Stimulated activated naive CD8-positive, alpha-beta T cell treated with anti-CD3 and anti-CD28 coated beads, Interleukin-15, Interleukin-2, amounts not matched to agents 100 ng/mL and 50 ng/mL, for 24 hours (primary cell): ENCODE results near the gene NECTIN1.

Source experiments
- H3K27ac Mint-ChIP-seq: one replicate; pipeline ENCODE4 v1.8.0; 2021; ENCODE audit warnings: mild to moderate bottlenecking, mixed read lengths
- H3K27me3 Mint-ChIP-seq: one replicate; pipeline ENCODE4 v1.8.0; 2021; ENCODE audit warnings: mixed read lengths
- H3K36me3 Mint-ChIP-seq: one replicate; pipeline ENCODE4 v1.8.0; 2021; ENCODE audit warnings: low read depth, mixed read lengths
- H3K4me1 Mint-ChIP-seq: one replicate; pipeline ENCODE4 v1.8.0; 2021; ENCODE audit warnings: low read depth, mixed read lengths
- H3K4me3 Mint-ChIP-seq: one replicate; pipeline ENCODE4 v1.8.0; 2021; ENCODE audit warnings: mild to moderate bottlenecking, mixed read lengths
- H3K9me3 Mint-ChIP-seq: one replicate; pipeline ENCODE4 v1.8.0; 2021; ENCODE audit warnings: mixed read lengths

The NECTIN1 gene

DNA sequence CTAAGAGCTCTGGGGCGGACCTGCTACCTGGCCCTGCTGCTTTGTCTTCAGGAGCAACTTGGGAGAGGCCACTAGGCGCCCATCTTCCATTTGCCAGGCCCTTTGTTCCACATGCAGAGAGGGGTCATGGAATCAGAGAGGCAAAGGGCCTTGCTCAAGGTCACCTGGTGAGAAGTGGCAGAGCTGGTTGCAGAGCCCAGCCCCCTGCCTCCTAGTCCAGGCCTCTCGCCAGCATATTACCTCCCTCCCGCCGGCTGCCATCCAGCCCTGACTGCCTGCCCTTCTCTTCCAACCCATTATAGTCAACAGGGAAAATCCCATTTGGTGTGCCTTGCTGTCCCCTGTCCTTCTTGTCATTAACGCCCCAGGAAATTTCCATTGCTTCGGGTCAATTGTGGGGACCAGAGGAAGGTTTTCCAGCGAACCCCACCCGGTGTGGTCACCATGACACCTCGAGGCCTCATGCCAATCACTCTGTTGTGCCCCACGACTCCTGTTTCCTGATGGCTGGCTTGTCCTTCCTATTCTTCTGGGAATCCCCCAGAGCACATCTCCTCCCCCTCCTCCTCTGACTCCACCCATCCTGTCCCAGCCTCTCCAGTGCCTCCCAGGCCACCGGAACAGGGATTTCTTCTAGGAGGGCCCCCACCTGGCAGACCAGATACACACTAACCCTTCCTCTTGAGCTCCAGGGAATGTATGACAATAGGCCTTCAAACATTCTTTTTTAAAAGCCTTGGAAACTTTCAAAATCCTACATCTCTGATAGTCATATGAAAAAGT lies 77.0 kb downstream of the NECTIN1 start:
- H3K4me3 Mint-ChIP-seq = no peak overlapping the region
- no peak overlapping the region for H3K27ac Mint-ChIP-seq
- no peaks in the 10 kb centered on the region for H3K9me3 Mint-ChIP-seq
- peaks cover 8% of the 10 kb centered on the region for H3K27me3 Mint-ChIP-seq
- no peaks in the 10 kb centered on the region for H3K4me1 Mint-ChIP-seq
- H3K36me3 Mint-ChIP-seq = no peaks in the 10 kb centered on the region

GRCh38 chr11:119650251-119650650 lies 78.7 kb downstream of the NECTIN1 start:
- no peak overlapping the region for H3K27ac Mint-ChIP-seq
- H3K9me3 Mint-ChIP-seq = no peaks in the 10 kb centered on the region
- no peaks in the 10 kb centered on the region for H3K4me1 Mint-ChIP-seq
- H3K36me3 Mint-ChIP-seq = no peaks in the 10 kb centered on the region
- H3K4me3 Mint-ChIP-seq = no peak overlapping the region
- peaks cover 8% of the 10 kb centered on the region for H3K27me3 Mint-ChIP-seq

- Mint-ChIP-seq H3K4me3 (no peak overlapping the region), H3K27ac (no peak overlapping the region), H3K36me3 (no peaks in the 10 kb centered on the region), H3K9me3 (no peaks in the 10 kb centered on the region), H3K4me1 (no peaks in the 10 kb centered on the region), H3K27me3 (peaks cover 8% of the 10 kb centered on the region)
Measured at GRCh38 chr11:119647254-119647653, 81.7 kb downstream of the NECTIN1 start.

- peaks cover 6% of the 10 kb centered on the region for H3K27me3 Mint-ChIP-seq
- no peaks in the 10 kb centered on the region for H3K4me1 Mint-ChIP-seq
- no peaks in the 10 kb centered on the region for H3K9me3 Mint-ChIP-seq
- H3K36me3 Mint-ChIP-seq = no peaks in the 10 kb centered on the region
- no peak overlapping the region for H3K27ac Mint-ChIP-seq
- no peak overlapping the region for H3K4me3 Mint-ChIP-seq
Measured at GRCh38 chr11:119645018-119645417, 84.0 kb downstream of the NECTIN1 start.

DNA sequence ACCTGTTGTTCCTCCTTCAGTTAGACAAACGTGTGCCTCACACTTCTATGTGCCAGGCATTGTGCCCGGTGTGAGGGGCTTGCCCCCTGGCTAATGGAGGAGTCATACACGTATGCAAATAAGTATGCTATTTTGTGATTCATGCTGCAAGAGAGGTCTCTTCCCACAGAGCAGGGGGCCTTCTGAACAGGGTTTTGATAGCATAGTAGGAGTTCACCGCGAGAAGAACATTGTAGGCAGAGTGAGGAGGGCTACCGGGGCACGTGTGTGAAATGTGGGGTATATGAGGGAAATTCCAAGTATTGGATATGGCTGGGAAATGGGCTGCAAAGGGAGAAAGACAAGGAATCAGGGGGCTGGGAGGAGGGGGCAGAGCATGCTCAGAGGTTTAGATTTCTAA lies 84.5 kb downstream of the NECTIN1 start:
- Mint-ChIP-seq H3K4me1 (no peaks in the 10 kb centered on the region), H3K27ac (no peak overlapping the region), H3K36me3 (no peaks in the 10 kb centered on the region), H3K27me3 (peaks cover 3% of the 10 kb centered on the region), H3K4me3 (no peak overlapping the region), H3K9me3 (no peaks in the 10 kb centered on the region)

DNA sequence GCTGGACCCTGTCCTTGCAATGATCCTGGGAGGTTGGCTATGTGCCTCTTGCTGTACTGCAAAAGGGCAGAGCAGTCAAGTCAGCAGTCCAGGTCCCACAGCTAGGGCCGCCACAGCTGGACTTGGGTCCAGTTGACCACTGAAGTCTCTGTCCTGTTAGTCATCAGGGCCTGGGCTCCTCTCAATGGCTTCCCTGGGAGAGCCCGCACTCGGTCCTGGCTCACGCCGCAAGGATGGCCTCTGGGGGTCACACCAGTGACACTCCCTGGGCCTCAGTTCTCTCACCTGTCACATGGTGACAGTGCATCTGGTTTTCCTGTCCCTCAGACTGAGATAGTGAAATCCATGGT lies 85.1 kb downstream of the NECTIN1 start:
- no peaks in the 10 kb centered on the region for H3K36me3 Mint-ChIP-seq
- H3K9me3 Mint-ChIP-seq = no peaks in the 10 kb centered on the region
- no peaks in the 10 kb centered on the region for H3K4me1 Mint-ChIP-seq
- no peak overlapping the region for H3K4me3 Mint-ChIP-seq
- H3K27ac Mint-ChIP-seq = no peak overlapping the region
- peaks cover 3% of the 10 kb centered on the region for H3K27me3 Mint-ChIP-seq

- no peak overlapping the region for H3K4me3 Mint-ChIP-seq
- H3K9me3 Mint-ChIP-seq = no peaks in the 10 kb centered on the region
- H3K4me1 Mint-ChIP-seq = no peaks in the 10 kb centered on the region
- no peak overlapping the region for H3K27ac Mint-ChIP-seq
- peaks cover 3% of the 10 kb centered on the region for H3K27me3 Mint-ChIP-seq
- no peaks in the 10 kb centered on the region for H3K36me3 Mint-ChIP-seq
Measured at GRCh38 chr11:119643212-119643875, 85.7 kb downstream of the NECTIN1 start.

- no peaks in the 10 kb centered on the region for H3K36me3 Mint-ChIP-seq
- H3K4me1 Mint-ChIP-seq = no peaks in the 10 kb centered on the region
- H3K4me3 Mint-ChIP-seq = no peak overlapping the region
- H3K27me3 Mint-ChIP-seq = peaks cover 3% of the 10 kb centered on the region
- H3K27ac Mint-ChIP-seq = no peak overlapping the region
- no peaks in the 10 kb centered on the region for H3K9me3 Mint-ChIP-seq
Measured at GRCh38 chr11:119641983-119642745, 86.8 kb downstream of the NECTIN1 start.

GRCh38 chr11:119640541-119640940 lies 88.5 kb downstream of the NECTIN1 start:
- Mint-ChIP-seq H3K36me3 (no peaks in the 10 kb centered on the region), H3K27me3 (peaks cover 3% of the 10 kb centered on the region), H3K27ac (no peak overlapping the region), H3K9me3 (no peaks in the 10 kb centered on the region), H3K4me1 (no peaks in the 10 kb centered on the region), H3K4me3 (no peak overlapping the region)

DNA sequence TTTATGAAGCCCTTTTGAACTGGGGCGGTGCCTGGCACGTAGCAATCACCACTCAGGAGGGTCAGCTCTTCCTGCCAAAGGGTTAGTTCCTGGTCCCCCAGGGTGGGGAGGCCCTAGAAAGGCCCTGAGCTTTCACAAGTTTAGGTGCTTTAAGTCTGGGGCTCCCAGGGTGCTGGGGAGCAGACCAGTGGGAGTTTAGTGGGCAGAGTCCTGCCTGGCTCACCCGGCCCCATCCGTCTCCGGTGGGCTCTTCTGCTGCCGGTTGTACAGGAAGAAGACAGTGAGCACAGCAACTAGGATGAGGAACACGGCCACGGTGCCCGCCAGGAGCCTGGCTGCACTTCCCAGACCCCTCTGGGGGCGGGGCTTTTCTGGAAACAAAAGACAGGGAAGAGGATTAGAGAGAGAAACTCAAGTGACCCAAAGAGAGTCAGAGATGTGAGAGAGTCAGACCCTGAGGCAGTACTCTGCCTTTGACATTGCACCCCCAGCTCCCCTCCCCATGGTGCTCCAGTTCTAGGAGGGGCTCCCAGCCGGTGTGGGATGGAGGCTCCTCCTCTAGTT lies 89.3 kb downstream of the NECTIN1 start:
- H3K27me3 Mint-ChIP-seq = peaks cover 3% of the 10 kb centered on the region
- H3K4me1 Mint-ChIP-seq = no peaks in the 10 kb centered on the region
- H3K27ac Mint-ChIP-seq = no peak overlapping the region
- no peaks in the 10 kb centered on the region for H3K9me3 Mint-ChIP-seq
- no peaks in the 10 kb centered on the region for H3K36me3 Mint-ChIP-seq
- H3K4me3 Mint-ChIP-seq = no peak overlapping the region

- H3K4me1 Mint-ChIP-seq = no peaks in the 10 kb centered on the region
- H3K4me3 Mint-ChIP-seq = no peak overlapping the region
Measured at GRCh38 chr11:119638851-119639250, 90.1 kb downstream of the NECTIN1 start.

DNA sequence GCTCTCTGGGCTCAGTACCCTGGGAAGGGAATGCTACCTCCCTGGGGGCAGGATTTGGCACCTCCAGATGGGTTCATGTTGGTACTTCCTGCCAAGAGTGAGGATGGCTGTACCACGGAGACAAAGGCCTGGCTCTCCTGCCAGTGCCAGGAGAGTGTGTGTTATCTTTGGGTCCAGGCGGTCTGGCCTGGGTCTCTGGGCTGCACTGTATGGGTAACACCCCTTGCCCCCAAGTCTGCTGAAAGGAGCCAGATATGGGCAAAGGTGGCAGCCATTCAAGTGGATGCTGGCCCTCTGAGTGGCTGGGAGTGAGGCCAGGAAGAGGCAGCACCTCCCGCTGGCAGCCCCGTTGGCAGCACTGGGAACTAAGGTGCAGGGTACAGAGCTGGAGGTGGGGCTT lies 91.5 kb downstream of the NECTIN1 start:
- H3K9me3 Mint-ChIP-seq = no peaks in the 10 kb centered on the region
- H3K4me1 Mint-ChIP-seq = no peaks in the 10 kb centered on the region
- no peak overlapping the region for H3K4me3 Mint-ChIP-seq
- no peaks in the 10 kb centered on the region for H3K36me3 Mint-ChIP-seq
- peaks cover 3% of the 10 kb centered on the region for H3K27me3 Mint-ChIP-seq
- no peak overlapping the region for H3K27ac Mint-ChIP-seq

More at GRCh38 chr11:119638851-119639250, 90.1 kb downstream of the NECTIN1 start:
- H3K36me3 Mint-ChIP-seq = no peaks in the 10 kb centered on the region
- H3K27me3 Mint-ChIP-seq = peaks cover 3% of the 10 kb centered on the region
- H3K27ac Mint-ChIP-seq = no peak overlapping the region
- H3K9me3 Mint-ChIP-seq = no peaks in the 10 kb centered on the region

- Mint-ChIP-seq H3K9me3 (no peaks in the 10 kb centered on the region), H3K27ac (no peak overlapping the region), H3K27me3 (no peaks in the 10 kb centered on the region), H3K36me3 (no peaks in the 10 kb centered on the region), H3K4me3 (no peak overlapping the region), H3K4me1 (no peaks in the 10 kb centered on the region)
Measured at GRCh38 chr11:119635776-119636175, 93.2 kb downstream of the NECTIN1 start.

DNA sequence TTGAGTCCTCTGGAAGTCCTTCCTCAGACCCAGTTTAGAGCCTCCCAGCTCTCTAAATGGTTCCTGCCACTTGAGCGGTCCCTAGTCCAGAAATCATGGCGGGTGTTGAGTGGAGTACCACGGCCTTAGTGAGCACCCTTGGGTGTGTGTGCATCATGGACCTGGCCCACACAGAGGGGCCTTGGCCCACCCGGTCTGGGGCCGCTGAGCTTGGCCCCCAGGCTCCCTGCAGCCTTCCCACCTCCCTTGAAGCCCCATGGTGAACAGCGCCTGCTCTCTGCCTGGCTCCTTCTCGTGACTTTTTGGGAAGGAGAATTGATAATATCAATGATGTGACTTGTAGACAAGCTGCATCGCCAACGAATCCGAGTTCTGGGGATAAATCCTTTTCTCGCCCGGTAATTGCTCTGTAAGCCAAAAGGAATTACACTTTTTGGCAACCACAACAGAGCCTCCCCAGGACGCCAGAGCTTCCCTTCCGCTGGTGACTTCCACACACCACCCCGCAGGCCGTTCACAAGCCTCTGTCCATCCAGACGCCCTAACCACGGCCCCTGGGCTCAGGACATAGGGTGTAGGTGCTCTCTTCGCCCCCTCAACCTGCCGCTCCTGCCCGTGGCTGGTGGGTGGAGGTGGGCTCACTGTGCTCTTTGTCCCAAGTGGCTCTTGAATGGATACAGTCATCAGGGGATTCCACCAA lies 93.8 kb downstream of the NECTIN1 start:
- Mint-ChIP-seq H3K36me3 (no peaks in the 10 kb centered on the region), H3K9me3 (no peaks in the 10 kb centered on the region), H3K4me1 (no peaks in the 10 kb centered on the region), H3K27me3 (no peaks in the 10 kb centered on the region), H3K4me3 (no peak overlapping the region), H3K27ac (no peak overlapping the region)
